ENCODE results near the gene TBL1X.

DNA sequence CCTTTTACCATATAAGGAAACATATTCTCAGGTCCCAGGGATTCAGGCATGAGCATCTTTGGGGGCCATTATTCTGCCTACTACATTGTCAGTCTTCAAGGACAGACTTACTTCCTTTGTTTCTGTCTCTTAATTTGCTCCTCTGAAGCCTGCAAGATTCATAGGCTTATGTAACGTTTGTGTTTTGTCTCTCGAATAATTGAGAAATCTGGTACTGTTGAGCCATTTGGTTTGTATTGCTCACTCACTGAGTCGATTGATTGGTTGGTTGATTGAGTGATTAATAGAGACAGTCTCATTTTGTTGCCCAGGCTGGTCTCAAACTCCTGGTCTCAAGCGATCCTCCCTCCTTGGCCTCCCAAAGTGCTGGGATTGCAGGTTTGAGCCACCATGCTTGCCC is 23.7 kb downstream of the TBL1X start:
- TF ChIP-seq, protein P1, sequence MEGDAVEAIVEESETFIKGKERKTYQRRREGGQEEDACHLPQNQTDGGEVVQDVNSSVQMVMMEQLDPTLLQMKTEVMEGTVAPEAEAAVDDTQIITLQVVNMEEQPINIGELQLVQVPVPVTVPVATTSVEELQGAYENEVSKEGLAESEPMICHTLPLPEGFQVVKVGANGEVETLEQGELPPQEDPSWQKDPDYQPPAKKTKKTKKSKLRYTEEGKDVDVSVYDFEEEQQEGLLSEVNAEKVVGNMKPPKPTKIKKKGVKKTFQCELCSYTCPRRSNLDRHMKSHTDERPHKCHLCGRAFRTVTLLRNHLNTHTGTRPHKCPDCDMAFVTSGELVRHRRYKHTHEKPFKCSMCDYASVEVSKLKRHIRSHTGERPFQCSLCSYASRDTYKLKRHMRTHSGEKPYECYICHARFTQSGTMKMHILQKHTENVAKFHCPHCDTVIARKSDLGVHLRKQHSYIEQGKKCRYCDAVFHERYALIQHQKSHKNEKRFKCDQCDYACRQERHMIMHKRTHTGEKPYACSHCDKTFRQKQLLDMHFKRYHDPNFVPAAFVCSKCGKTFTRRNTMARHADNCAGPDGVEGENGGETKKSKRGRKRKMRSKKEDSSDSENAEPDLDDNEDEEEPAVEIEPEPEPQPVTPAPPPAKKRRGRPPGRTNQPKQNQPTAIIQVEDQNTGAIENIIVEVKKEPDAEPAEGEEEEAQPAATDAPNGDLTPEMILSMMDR (IDR thresholded peaks at IDR 0.05) = no peak
- no peak for TF ChIP-seq POLR2A (IDR thresholded peaks at IDR 0.05)
